NOMO-1 treated with dmso at 0.1 percent for 144 hours (cell line): ENCODE results near the gene PDRG1.
"Not testable (repeated sequence)": the region's sequence is repeated elsewhere in the genome, so short reads cannot be mapped to it uniquely, and the experiment has no call there.

Source experiments
- DNase-seq: peaks from one replicate; lab custom pipeline; 2025; ENCODE audit not compliant: unreplicated experiment; lab: John Stamatoyannopoulos, UW

Gene PDRG1

GRCh38 chr20:31929631-31930030 lies 22.2 kb downstream of the PDRG1 start:
- DNase-seq = not testable (repeated sequence)

GRCh38 chr20:31927627-31928159 lies 24.2 kb downstream of the PDRG1 start:
- DNase-seq = no peak

- DNase-seq = no peak
Measured at GRCh38 chr20:31926493-31926892, 25.4 kb downstream of the PDRG1 start.

GRCh38 chr20:31925631-31926030 lies 26.2 kb downstream of the PDRG1 start:
- DNase-seq = no peak

GRCh38 chr20:31924561-31924960 lies 27.3 kb downstream of the PDRG1 start:
- DNase-seq = no peak

- no peak for DNase-seq
Measured at GRCh38 chr20:31923388-31924331, 28.2 kb downstream of the PDRG1 start.

GRCh38 chr20:31922588-31922987 lies 29.3 kb downstream of the PDRG1 start:
- DNase-seq = no peak

GRCh38 chr20:31922181-31922580 lies 29.7 kb downstream of the PDRG1 start:
- no peak for DNase-seq

- not testable (repeated sequence) for DNase-seq
Measured at GRCh38 chr20:31921480-31921879, 30.4 kb downstream of the PDRG1 start.

- no peak for DNase-seq
Measured at GRCh38 chr20:31920275-31920855, 31.5 kb downstream of the PDRG1 start.

- DNase-seq = no peak
Measured at GRCh38 chr20:31919410-31920155, 32.3 kb downstream of the PDRG1 start.

GRCh38 chr20:31918466-31919105 lies 33.3 kb downstream of the PDRG1 start:
- DNase-seq = no peak

GRCh38 chr20:31917962-31918412 lies 33.9 kb downstream of the PDRG1 start:
- peak; percentile 42 for DNase-seq

- no peak for DNase-seq
Measured at GRCh38 chr20:31916708-31917107, 35.1 kb downstream of the PDRG1 start.

- DNase-seq = no peak
Measured at GRCh38 chr20:31915491-31916280, 36.2 kb downstream of the PDRG1 start.

GRCh38 chr20:31914170-31914569 lies 37.7 kb downstream of the PDRG1 start:
- no peak for DNase-seq

GRCh38 chr20:31913431-31914157 lies 38.3 kb downstream of the PDRG1 start:
- no peak for DNase-seq

- DNase-seq = no peak
Measured at GRCh38 chr20:31910071-31910803, 41.6 kb downstream of the PDRG1 start.
